GM18526 (cell line): ENCODE data around the gene DCDC1.

Experiments used
- POLR2A ChIP-seq: IDR thresholded peaks from 3 replicates; pipeline ENCODE4 v1.6.1; 2011; ENCODE audit not compliant: insufficient read length; ENCODE audit errors: extremely low read depth

The DCDC1 gene

GRCh38 chr11:31160504-31161422 is 208.8 kb downstream of the DCDC1 start:
- no peak for TF ChIP-seq POLR2A

GRCh38 chr11:31150841-31151240 is 218.7 kb downstream of the DCDC1 start:
- no peak for TF ChIP-seq POLR2A

GRCh38 chr11:31150011-31150410 is 219.5 kb downstream of the DCDC1 start:
- no peak for TF ChIP-seq POLR2A

GRCh38 chr11:31141789-31142188 is 227.8 kb downstream of the DCDC1 start:
- no peak for TF ChIP-seq POLR2A

- TF ChIP-seq POLR2A, result no peak
Observed at GRCh38 chr11:31139479-31139878, 230.1 kb downstream of the DCDC1 start.

GRCh38 chr11:31132531-31133421 is 236.8 kb downstream of the DCDC1 start:
- no peak for TF ChIP-seq POLR2A

GRCh38 chr11:31131760-31132159 is 237.8 kb downstream of the DCDC1 start:
- no peak for TF ChIP-seq POLR2A

- no peak for TF ChIP-seq POLR2A
Observed at GRCh38 chr11:31127290-31127689, 242.2 kb downstream of the DCDC1 start.

- TF ChIP-seq POLR2A, result no peak
Observed at GRCh38 chr11:31120428-31120827, 249.1 kb downstream of the DCDC1 start.

GRCh38 chr11:31118566-31118965 is 251.0 kb downstream of the DCDC1 start:
- TF ChIP-seq POLR2A, result no peak

- TF ChIP-seq POLR2A, result no peak
Observed at GRCh38 chr11:31117038-31117437, 252.5 kb downstream of the DCDC1 start.

- TF ChIP-seq POLR2A, result no peak
Observed at GRCh38 chr11:31114442-31114841, 255.1 kb downstream of the DCDC1 start.

- no peak for TF ChIP-seq POLR2A
Observed at GRCh38 chr11:31110830-31111229, 258.7 kb downstream of the DCDC1 start.

- TF ChIP-seq POLR2A, result no peak
Observed at GRCh38 chr11:31109446-31109845, 260.1 kb downstream of the DCDC1 start.

GRCh38 chr11:31107649-31108048 is 261.9 kb downstream of the DCDC1 start:
- TF ChIP-seq POLR2A, result no peak
